WTC11 (cell line): ENCODE data around the gene SPRYD3.

Source experiments
- JAZF1 ChIP-seq: fragments of 250-450 bp; sonication (Bioruptor Pico); IDR thresholded peaks from 2 replicates; pipeline ENCODE4 v1.9.0; 2021; ENCODE audit warnings: moderate library complexity, mild to moderate bottlenecking, inconsistent platforms
- JUN ChIP-seq: sonication (generic); formaldehyde crosslinking; IDR thresholded peaks from 2 replicates; pipeline ENCODE4 v1.8.0; 2023; ENCODE audit warnings: mild to moderate bottlenecking, missing genetic modification reagents
- MAX ChIP-seq: sonication (generic); formaldehyde crosslinking; IDR thresholded peaks from 2 replicates; pipeline ENCODE4 v1.8.0; 2022; ENCODE audit warnings: mild to moderate bottlenecking, missing genetic modification reagents
- USF2 ChIP-seq: sonication (generic); formaldehyde crosslinking; IDR thresholded peaks from 2 replicates; pipeline ENCODE4 v1.8.1; 2023; ENCODE audit warnings: mild to moderate bottlenecking, missing genetic modification reagents, moderate library complexity
- ZNF512 ChIP-seq: sonication (generic); formaldehyde crosslinking; IDR thresholded peaks from 2 replicates; pipeline ENCODE4 v1.8.1; 2022; ENCODE audit warnings: missing genetic modification reagents, borderline replicate concordance

- no peak for TF ChIP-seq USF2 (CRISPR knock-in tag)
- TF ChIP-seq ZNF512 (CRISPR knock-in tag) = no peak
- no peak for TF ChIP-seq JAZF1
- TF ChIP-seq JUN (CRISPR knock-in tag) = no peak
- no peak for TF ChIP-seq MAX
Observed at GRCh38 chr12:53071591-53072551, 7.3 kb downstream of the SPRYD3 start.
